Measurements from ENCODE around the gene PPP1CA.

DNA sequence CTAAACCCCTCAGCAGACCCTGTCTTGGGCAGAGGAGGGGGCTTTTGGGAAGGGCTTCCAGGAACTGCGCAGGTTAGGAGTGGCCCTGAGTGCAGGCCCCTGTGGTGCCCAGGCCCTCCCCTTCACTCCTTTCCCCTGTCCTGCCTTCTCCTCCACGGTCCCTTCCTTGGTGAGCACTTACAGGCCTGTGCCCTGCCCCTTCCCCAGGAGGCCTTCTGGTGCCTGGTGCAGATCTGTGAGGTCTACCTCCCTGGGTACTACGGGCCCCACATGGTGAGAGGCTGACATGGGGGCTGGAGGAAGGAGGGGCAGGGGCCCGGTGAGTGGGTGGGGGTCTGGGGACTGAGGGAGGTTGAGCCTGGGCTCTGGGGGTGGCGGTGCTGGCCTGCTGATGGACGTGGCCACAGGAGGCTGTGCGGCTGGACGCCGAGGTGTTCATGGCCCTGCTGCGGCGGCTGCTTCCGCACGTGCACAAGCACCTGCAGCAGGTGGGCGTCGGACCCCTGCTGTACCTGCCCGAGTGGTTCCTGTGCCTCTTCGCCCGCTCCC is 4.8 kb upstream of the PPP1CA start:
- no peak for TF ChIP-seq POLR2A (IDR thresholded peaks at IDR 0.05)
- TF ChIP-seq, protein P1, sequence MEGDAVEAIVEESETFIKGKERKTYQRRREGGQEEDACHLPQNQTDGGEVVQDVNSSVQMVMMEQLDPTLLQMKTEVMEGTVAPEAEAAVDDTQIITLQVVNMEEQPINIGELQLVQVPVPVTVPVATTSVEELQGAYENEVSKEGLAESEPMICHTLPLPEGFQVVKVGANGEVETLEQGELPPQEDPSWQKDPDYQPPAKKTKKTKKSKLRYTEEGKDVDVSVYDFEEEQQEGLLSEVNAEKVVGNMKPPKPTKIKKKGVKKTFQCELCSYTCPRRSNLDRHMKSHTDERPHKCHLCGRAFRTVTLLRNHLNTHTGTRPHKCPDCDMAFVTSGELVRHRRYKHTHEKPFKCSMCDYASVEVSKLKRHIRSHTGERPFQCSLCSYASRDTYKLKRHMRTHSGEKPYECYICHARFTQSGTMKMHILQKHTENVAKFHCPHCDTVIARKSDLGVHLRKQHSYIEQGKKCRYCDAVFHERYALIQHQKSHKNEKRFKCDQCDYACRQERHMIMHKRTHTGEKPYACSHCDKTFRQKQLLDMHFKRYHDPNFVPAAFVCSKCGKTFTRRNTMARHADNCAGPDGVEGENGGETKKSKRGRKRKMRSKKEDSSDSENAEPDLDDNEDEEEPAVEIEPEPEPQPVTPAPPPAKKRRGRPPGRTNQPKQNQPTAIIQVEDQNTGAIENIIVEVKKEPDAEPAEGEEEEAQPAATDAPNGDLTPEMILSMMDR (IDR thresholded peaks at IDR 0.05) = no peak

Measured in thyroid gland (tissue), 4 donors.